ENCODE data around the gene APP.
A peak's percentile ranks its signal among the peaks of the same experiment; 100 is the strongest.

Gene APP

DNA sequence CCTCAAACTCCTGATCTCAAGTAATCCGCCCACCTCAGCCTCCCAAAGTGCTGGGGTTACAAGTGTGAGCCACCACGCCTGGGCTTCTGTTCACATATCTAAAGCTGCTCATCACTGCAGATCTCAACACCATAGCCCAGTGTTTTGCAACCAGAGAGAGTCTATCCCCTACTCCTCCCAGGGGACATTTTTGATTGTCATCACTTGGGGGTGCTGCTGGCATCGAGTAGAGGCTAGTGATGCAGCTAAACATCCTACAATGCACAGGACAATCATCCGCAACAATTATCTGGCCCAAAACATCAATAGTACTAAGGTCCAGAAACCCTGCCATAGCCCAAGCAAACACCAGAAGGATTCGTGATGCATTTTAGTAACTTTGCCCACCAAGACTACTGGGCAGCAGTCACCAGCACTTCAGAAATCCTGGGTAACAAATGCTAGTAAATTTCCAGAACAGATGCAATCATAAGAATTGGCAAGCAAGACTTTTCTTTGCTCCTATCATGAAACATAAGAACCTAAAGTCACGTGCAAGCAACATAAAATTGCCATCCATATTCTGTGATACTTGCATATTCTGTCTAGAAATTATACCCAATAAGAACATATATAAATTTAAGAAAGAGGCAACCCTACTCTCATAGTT lies 159.2 kb downstream of the APP start:
- Histone ChIP-seq H3K27ac (ENCODE audit: low read length) (no peak overlapping the region), H3K4me3 (ENCODE audit: low read length) (no peak overlapping the region), H3K4me2 (ENCODE audit: low read length) (no peak overlapping the region), H3K9ac (ENCODE audit: low read length) (no peak overlapping the region), H3K4me1 (ENCODE audit: low read length) (no peaks in the 10 kb centered on the region), H3K9me3 (ENCODE audit: insufficient read depth, low read length) (no peaks in the 10 kb centered on the region), H3K27me3 (ENCODE audit: low read depth, low read length) (no peaks in the 10 kb centered on the region), H2AFZ (ENCODE audit: low read depth, low read length) (no peak overlapping the region), H3K36me3 (replicated peaks; ENCODE audit: low read depth, low read length) (no peaks in the 10 kb centered on the region), H3K79me2 (ENCODE audit: low read length) (no peaks in the 10 kb centered on the region), H4K20me1 (ENCODE audit: insufficient read depth, low read length) (no peaks in the 10 kb centered on the region)
- TF ChIP-seq CTCF (IDR thresholded peaks at IDR 0.05; ENCODE audit: low read depth, low read length) (peak; percentile 16; the same call in 1 of the 2 replicates), EZH2phosphoT487 (IDR thresholded peaks at IDR 0.05; ENCODE audit: low read depth) (no peak)

DNA sequence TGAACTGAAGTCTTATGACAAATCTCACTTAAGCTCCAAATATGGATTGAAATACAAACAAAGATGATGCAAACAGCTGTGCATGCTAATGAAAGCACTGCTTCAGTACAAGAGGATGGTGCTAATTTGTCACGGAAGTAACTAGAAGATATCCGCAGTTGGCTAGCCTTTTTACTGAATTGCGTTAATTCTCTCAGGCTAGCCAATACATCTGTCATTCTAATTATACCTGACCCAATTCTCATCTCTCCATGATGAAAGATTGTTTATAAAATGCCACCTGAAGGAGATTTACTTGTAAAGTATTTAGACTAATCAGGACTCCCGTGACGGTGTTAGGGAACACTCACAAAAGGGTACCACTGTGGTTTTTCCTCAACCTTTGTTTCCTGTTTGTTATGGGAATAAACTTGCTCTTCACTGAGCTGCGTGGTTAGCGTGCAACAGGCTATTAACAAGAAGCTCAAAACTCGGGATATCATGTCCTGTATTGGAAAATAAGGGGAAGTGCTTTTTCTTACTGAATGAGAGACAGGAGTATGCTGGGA lies 162.5 kb downstream of the APP start:
- Histone ChIP-seq H3K4me2 (ENCODE audit: low read length) (no peak overlapping the region), H3K79me2 (ENCODE audit: low read length) (no peaks in the 10 kb centered on the region), H2AFZ (ENCODE audit: low read depth, low read length) (no peak overlapping the region), H3K4me3 (ENCODE audit: low read length) (no peak overlapping the region), H3K9me3 (ENCODE audit: insufficient read depth, low read length) (no peaks in the 10 kb centered on the region), H3K9ac (ENCODE audit: low read length) (no peak overlapping the region), H3K4me1 (ENCODE audit: low read length) (no peaks in the 10 kb centered on the region), H4K20me1 (ENCODE audit: insufficient read depth, low read length) (no peaks in the 10 kb centered on the region), H3K27me3 (ENCODE audit: low read depth, low read length) (no peaks in the 10 kb centered on the region), H3K27ac (ENCODE audit: low read length) (no peak overlapping the region), H3K36me3 (replicated peaks; ENCODE audit: low read depth, low read length) (no peaks in the 10 kb centered on the region)
- TF ChIP-seq EZH2phosphoT487 (IDR thresholded peaks at IDR 0.05; ENCODE audit: low read depth) = no peak

DNA sequence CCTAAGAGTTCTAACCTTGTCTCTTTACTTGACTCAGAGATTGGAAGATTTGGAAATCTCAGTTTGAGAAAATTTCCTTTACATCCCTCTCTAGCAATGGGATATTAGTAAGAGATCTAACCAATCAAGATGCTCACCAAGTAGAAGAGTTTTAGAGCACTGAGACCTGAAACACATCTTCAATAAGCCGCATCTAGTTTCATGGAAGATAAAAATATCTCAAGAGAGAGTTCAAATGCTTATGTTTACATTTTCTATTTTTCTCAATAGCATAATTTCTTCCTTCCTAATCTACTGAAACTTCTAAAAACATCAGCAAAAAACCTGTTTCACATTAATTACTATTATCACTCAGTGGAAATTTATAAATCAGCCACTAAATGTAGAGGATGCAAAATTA lies 165.1 kb downstream of the APP start:
- no peaks in the 10 kb centered on the region for H3K4me1 ChIP-seq (ENCODE audit: low read length)
- no peak overlapping the region for H3K4me3 ChIP-seq (ENCODE audit: low read length)
- TF ChIP-seq CTCF (IDR thresholded peaks at IDR 0.05; ENCODE audit: low read depth, low read length) (no peak), EZH2phosphoT487 (IDR thresholded peaks at IDR 0.05; ENCODE audit: low read depth) (no peak)
- no peaks in the 10 kb centered on the region for H3K27me3 ChIP-seq (ENCODE audit: low read depth, low read length)
- H3K79me2 ChIP-seq (ENCODE audit: low read length) = no peaks in the 10 kb centered on the region
- H3K4me2 ChIP-seq (ENCODE audit: low read length) = no peak overlapping the region
- H2AFZ ChIP-seq (ENCODE audit: low read depth, low read length) = no peak overlapping the region
- H3K9me3 ChIP-seq (ENCODE audit: insufficient read depth, low read length) = no peaks in the 10 kb centered on the region
- H3K9ac ChIP-seq (ENCODE audit: low read length) = no peak overlapping the region
- no peak overlapping the region for H3K27ac ChIP-seq (ENCODE audit: low read length)
- H4K20me1 ChIP-seq (ENCODE audit: insufficient read depth, low read length) = no peaks in the 10 kb centered on the region
- H3K36me3 ChIP-seq (replicated peaks; ENCODE audit: low read depth, low read length) = no peaks in the 10 kb centered on the region

DNA sequence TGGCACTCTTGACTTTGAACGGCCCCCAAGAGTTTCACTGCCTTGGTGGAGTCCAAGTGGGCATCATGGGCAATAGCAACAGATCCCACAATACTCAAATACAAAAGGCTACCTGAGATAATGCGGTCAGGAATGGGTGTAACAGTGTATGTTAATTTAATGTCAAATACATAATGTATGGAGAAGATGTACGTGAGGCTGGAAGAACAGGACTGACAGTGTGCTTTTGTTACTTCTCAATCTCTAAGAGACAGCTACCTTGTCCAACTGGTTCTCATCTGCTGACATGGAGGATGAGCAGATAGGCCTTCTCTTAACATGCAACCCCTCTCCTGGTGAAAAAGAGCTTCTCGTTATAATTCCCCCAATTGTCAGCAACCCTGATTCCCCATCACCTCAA lies 167.2 kb downstream of the APP start:
- no peaks in the 10 kb centered on the region for H4K20me1 ChIP-seq (ENCODE audit: insufficient read depth, low read length)
- H3K4me3 ChIP-seq (ENCODE audit: low read length) = no peak overlapping the region
- no peak overlapping the region for H3K9ac ChIP-seq (ENCODE audit: low read length)
- H3K36me3 ChIP-seq (replicated peaks; ENCODE audit: low read depth, low read length) = no peaks in the 10 kb centered on the region
- no peaks in the 10 kb centered on the region for H3K79me2 ChIP-seq (ENCODE audit: low read length)
- H2AFZ ChIP-seq (ENCODE audit: low read depth, low read length) = no peak overlapping the region
- no peak overlapping the region for H3K4me2 ChIP-seq (ENCODE audit: low read length)
- H3K27me3 ChIP-seq (ENCODE audit: low read depth, low read length) = no peaks in the 10 kb centered on the region
- H3K9me3 ChIP-seq (ENCODE audit: insufficient read depth, low read length) = no peaks in the 10 kb centered on the region
- no peak overlapping the region for H3K27ac ChIP-seq (ENCODE audit: low read length)
- no peaks in the 10 kb centered on the region for H3K4me1 ChIP-seq (ENCODE audit: low read length)
- no peak for TF ChIP-seq EZH2phosphoT487 (IDR thresholded peaks at IDR 0.05; ENCODE audit: low read depth)
- TF ChIP-seq CTCF (IDR thresholded peaks at IDR 0.05; ENCODE audit: low read depth, low read length) = no peak

All from OCI-LY3 (cell line).